HL-60 (cell line): ENCODE measurements around the gene G6PC2.

Source experiments
- DNase-seq, 2 experiments: peaks; one replicate each; pipeline ENCODE4 v3.0.0-alpha.2; 2010 to 2020; ENCODE audit warnings: low read depth in 1 of 2, low spot score in 1 of 2
- H3K27ac ChIP-seq: fragments of 250-450 bp; sonication (Bioruptor Pico); replicated peaks from 2 replicates; pipeline ENCODE4 v1.5.1; 2020; ENCODE audit warnings: mild to moderate bottlenecking, moderate library complexity
- H3K27me3 ChIP-seq: fragments of 250-450 bp; sonication (Bioruptor Pico); 2 replicates; pipeline ENCODE4 v1.5.1; 2021; ENCODE audit warnings: mild to moderate bottlenecking, moderate library complexity; ENCODE audit not compliant: insufficient read depth, poor library complexity, severe bottlenecking
- H3K4me3 ChIP-seq: replicated peaks from 2 replicates; pipeline ENCODE4 v1.5.1; 2011; ENCODE audit warnings: mild to moderate bottlenecking, control low read depth, low read length; ENCODE audit not compliant: insufficient read depth
- CTCF ChIP-seq: IDR thresholded peaks from one replicate; pipeline ENCODE4 v1.5.1; 2011; ENCODE audit warnings: low read length, control low read depth, inconsistent platforms; ENCODE audit not compliant: insufficient read depth
- GABPA ChIP-seq: IDR thresholded peaks from 2 replicates; pipeline ENCODE4 v1.6.1; 2012; ENCODE audit warnings: low read depth
- POLR2AphosphoS5 ChIP-seq: IDR thresholded peaks from 2 replicates; pipeline ENCODE4 v1.6.1; 2012; ENCODE audit warnings: low read depth
- REST ChIP-seq: IDR thresholded peaks from 2 replicates; pipeline ENCODE4 v1.6.1; 2012; ENCODE audit warnings: low read depth; ENCODE audit not compliant: insufficient replicate concordance
- SPI1 ChIP-seq: IDR thresholded peaks from 2 replicates; pipeline ENCODE4 v1.6.1; 2012; ENCODE audit warnings: low read depth, mild to moderate bottlenecking, borderline replicate concordance

G6PC2 gene

GRCh38 chr2:168890006-168890782, 10.9 kb upstream of the G6PC2 start, which contains the start of gene SPC25:
Gene SPC25 (minus strand): TSS chr2:168890430. CDS start chr2:168889519, 911 bp downstream.
- Histone ChIP-seq H3K27ac (peak within 1 kb of the TSS; percentile 80), H3K4me3 (peak within 1 kb of the TSS; percentile 89), H3K27me3 (no peaks in the 10 kb centered on the region)
- TF ChIP-seq POLR2AphosphoS5 (peak; percentile 47; the same call in 1 of the 2 replicates), REST (no peak), CTCF (no peak), SPI1 (peak; percentile 47; the same call in 1 of the 2 replicates), GABPA (peak; percentile 42; the same call in 1 of the 2 replicates)
- peak; percentile 67 to 95 for DNase-seq

- TF ChIP-seq POLR2AphosphoS5 (no peak), CTCF (no peak), GABPA (no peak), REST (no peak), SPI1 (no peak)
- no peak overlapping the region for H3K4me3 ChIP-seq
- no peak for DNase-seq
- no peak overlapping the region for H3K27ac ChIP-seq
- no peaks in the 10 kb centered on the region for H3K27me3 ChIP-seq
These were observed 8.8 kb upstream of the G6PC2 start for GRCh38 chr2:168892327-168892726.

GRCh38 chr2:168894101-168894500, 7.0 kb upstream of the G6PC2 start:
- Histone ChIP-seq H3K4me3 (no peak overlapping the region), H3K27me3 (no peaks in the 10 kb centered on the region), H3K27ac (no peak overlapping the region)
- TF ChIP-seq GABPA (no peak), POLR2AphosphoS5 (no peak)
- DNase-seq: no peak

GRCh38 chr2:168894720-168895119, 6.4 kb upstream of the G6PC2 start:
- TF ChIP-seq POLR2AphosphoS5 (no peak), CTCF (no peak), SPI1 (no peak), GABPA (no peak), REST (no peak)
- DNase-seq: no peak
- no peaks in the 10 kb centered on the region for H3K27me3 ChIP-seq
- no peak overlapping the region for H3K4me3 ChIP-seq
- H3K27ac ChIP-seq: no peak overlapping the region
